H9 (cell line): ENCODE measurements around the gene TMCC3. TPM values are rescaled to one million over a fixed set of nuclear protein-coding genes. Genes with fewer than 3 reads are reported as not detected.

Source experiments
- DNase-seq: peaks from one replicate; pipeline ENCODE4 v3.0.0-alpha.2; 2017
- H2AFZ ChIP-seq: one replicate; pipeline ENCODE4 v1.6.1; 2013; ENCODE audit warnings: mild to moderate bottlenecking, low read length, control low read depth, moderate library complexity
- H2AK5ac ChIP-seq: 2 replicates; pipeline ENCODE4 v1.6.1; 2013; ENCODE audit warnings: low read length, control low read depth, mixed read lengths; ENCODE audit not compliant: insufficient read length
- H2BK120ac ChIP-seq: one replicate; pipeline ENCODE4 v1.6.1; 2013; ENCODE audit warnings: low read depth, mild to moderate bottlenecking, low read length, control low read depth, inconsistent platforms; ENCODE audit not compliant: poor library complexity, severe bottlenecking
- H2BK12ac ChIP-seq: 2 replicates; pipeline ENCODE4 v1.6.1; 2013; ENCODE audit warnings: low read length, control low read depth, mixed read lengths, low read depth; ENCODE audit not compliant: insufficient read length
- H2BK15ac ChIP-seq: 2 replicates; pipeline ENCODE4 v1.6.1; 2013; ENCODE audit warnings: low read depth, low read length, control low read depth
- H2BK20ac ChIP-seq: one replicate; pipeline ENCODE4 v1.6.1; 2013; ENCODE audit warnings: low read depth, mild to moderate bottlenecking, low read length, control low read depth, inconsistent platforms; ENCODE audit not compliant: poor library complexity, severe bottlenecking
- H2BK5ac ChIP-seq: 2 replicates; pipeline ENCODE4 v1.6.1; 2013; ENCODE audit warnings: low read length, control low read depth, mixed read lengths; ENCODE audit not compliant: insufficient read length
- H3K14ac ChIP-seq: 2 replicates; pipeline ENCODE4 v1.6.1; 2013; ENCODE audit warnings: low read length, control low read depth; ENCODE audit not compliant: insufficient read depth
- H3K18ac ChIP-seq: 2 replicates; pipeline ENCODE4 v1.6.1; 2013; ENCODE audit warnings: low read depth, mild to moderate bottlenecking, mixed read lengths, low read length, control low read depth; ENCODE audit not compliant: insufficient read length
- H3K23ac ChIP-seq: 2 replicates; pipeline ENCODE4 v1.6.1; 2013; ENCODE audit warnings: low read length, control low read depth, mixed read lengths, low read depth; ENCODE audit not compliant: insufficient read length
- H3K23me2 ChIP-seq: 2 replicates; pipeline ENCODE4 v1.6.1; 2013; ENCODE audit warnings: low read depth, mild to moderate bottlenecking, mixed read lengths, low read length, control low read depth; ENCODE audit not compliant: insufficient read length, poor library complexity, severe bottlenecking
- H3K27ac ChIP-seq: 2 replicates; pipeline ENCODE4 v1.5.1; 2013; ENCODE audit warnings: low read length, control low read depth, mixed read lengths, low read depth; ENCODE audit not compliant: insufficient read length
- H3K27me3 ChIP-seq: 2 replicates; pipeline ENCODE4 v1.6.1; 2013; ENCODE audit warnings: low read length, control low read depth, inconsistent platforms; ENCODE audit not compliant: insufficient read depth
- H3K4ac ChIP-seq: 2 replicates; pipeline ENCODE4 v1.6.1; 2013; ENCODE audit warnings: low read depth, mild to moderate bottlenecking, control low read depth, inconsistent platforms, low read length, moderate library complexity
- H3K4me1 ChIP-seq: 2 replicates; pipeline ENCODE4 v1.6.1; 2013; ENCODE audit warnings: low read length, control low read depth, inconsistent platforms; ENCODE audit not compliant: insufficient read depth
- H3K4me2 ChIP-seq: 2 replicates; pipeline ENCODE4 v1.6.1; 2013; ENCODE audit warnings: low read length, control low read depth, mixed read lengths; ENCODE audit not compliant: insufficient read length, insufficient read depth
- H3K56ac ChIP-seq: 2 replicates; pipeline ENCODE4 v1.6.1; 2013; ENCODE audit warnings: low read depth, mild to moderate bottlenecking, mixed read lengths, low read length, control low read depth; ENCODE audit not compliant: insufficient read length
- H3K79me1 ChIP-seq: 2 replicates; pipeline ENCODE4 v1.6.1; 2013; ENCODE audit warnings: low read depth, mild to moderate bottlenecking, moderate library complexity, low read length, control low read depth, inconsistent platforms; ENCODE audit not compliant: insufficient read depth, poor library complexity, severe bottlenecking
- H3K79me2 ChIP-seq: 2 replicates; pipeline ENCODE4 v1.6.1; 2013; ENCODE audit warnings: low read length, control low read depth, inconsistent platforms; ENCODE audit not compliant: insufficient read depth
- H3K9ac ChIP-seq: 2 replicates; pipeline ENCODE4 v1.6.1; 2013; ENCODE audit warnings: low read length, control low read depth, mixed read lengths; ENCODE audit not compliant: insufficient read length; ENCODE audit errors: extremely low read depth
- H3K9me3 ChIP-seq: one replicate; pipeline ENCODE4 v1.6.1; 2013; ENCODE audit warnings: low read depth, low read length, inconsistent platforms; ENCODE audit not compliant: control insufficient read depth
- H3T11ph ChIP-seq: one replicate; pipeline ENCODE4 v1.6.1; 2013; ENCODE audit warnings: mild to moderate bottlenecking, low read length, control low read depth, inconsistent platforms
- H4K20me1 ChIP-seq: one replicate; pipeline ENCODE4 v1.6.1; 2013; ENCODE audit not compliant: control insufficient read depth, insufficient read length, insufficient read depth
- H4K5ac ChIP-seq: 2 replicates; pipeline ENCODE4 v1.6.1; 2013; ENCODE audit warnings: low read depth, mild to moderate bottlenecking, mixed read lengths, low read length, control low read depth; ENCODE audit not compliant: insufficient read length
- H4K8ac ChIP-seq: replicated peaks from 2 replicates; pipeline ENCODE4 v1.6.1; 2013; ENCODE audit warnings: low read length, control low read depth, mixed read lengths, low read depth; ENCODE audit not compliant: insufficient read length
- H4K91ac ChIP-seq: 2 replicates; pipeline ENCODE4 v1.6.1; 2013; ENCODE audit warnings: low read depth, mild to moderate bottlenecking, moderate library complexity, mixed read lengths, low read length, control low read depth; ENCODE audit not compliant: insufficient read length
- H3K27ac Mint-ChIP-seq, 3 experiments: 2 replicates in 2 of 3; 3 replicates in 1 of 3; pipeline ENCODE4 v1.8.0; 2020 to 2021; ENCODE audit warnings: mixed read lengths in 3 of 3, mild to moderate bottlenecking in 1 of 3, moderate library complexity in 1 of 3
- H3K27me3 Mint-ChIP-seq: 2 replicates; pipeline ENCODE4 v1.8.0; 2021; ENCODE audit warnings: low read depth, mild to moderate bottlenecking, moderate library complexity, mixed read lengths
- H3K36me3 Mint-ChIP-seq, 3 experiments: 2 replicates in 2 of 3; 3 replicates in 1 of 3; pipeline ENCODE4 v1.8.0; 2020 to 2021; ENCODE audit warnings: low read depth in 3 of 3, mixed read lengths in 3 of 3; ENCODE audit not compliant: insufficient read depth in 1 of 3
- H3K4me1 Mint-ChIP-seq, 2 experiments: 2 replicates each; pipeline ENCODE4 v1.8.0; 2020; ENCODE audit warnings: mixed read lengths in 2 of 2
- H3K4me3 Mint-ChIP-seq, 2 experiments: 2 replicates in 1 of 2; 3 replicates in 1 of 2; pipeline ENCODE4 v1.8.0; 2020 to 2021; ENCODE audit warnings: mild to moderate bottlenecking in 2 of 2, mixed read lengths in 2 of 2, moderate library complexity in 1 of 2
- H3K9me3 Mint-ChIP-seq, 2 experiments: 2 replicates in 1 of 2; 3 replicates in 1 of 2; pipeline ENCODE4 v1.8.0; 2020; ENCODE audit warnings: mild to moderate bottlenecking in 2 of 2, mixed read lengths in 2 of 2, moderate library complexity in 1 of 2
- CTCF ChIP-seq: fragments of 200-600 bp; sonication (generic); conservative IDR thresholded peaks from 3 replicates; pipeline ENCODE4 v1.8.0; 2021; ENCODE audit warnings: antibody characterized with exemption, mild to moderate bottlenecking
- WGBS: extraction: QIAGEN DNeasy Blood & Tissue Kit; methylation state at CpG from one replicate; pipeline ENCODE4 v1.1.7; 2013; ENCODE audit warnings: missing lambda C conversion rate, low lambda C conversion rate, mixed read lengths; ENCODE audit not compliant: insufficient read length; ENCODE audit errors: extremely low coverage; 5-methylcytosine and 5-hydroxymethylcytosine counted together
- total RNA-seq: library from RNA; stranded (reverse); gene quantifications from 2 replicates; pipeline ENCODE4 v1.2.1, GENCODE V29; 2021

Gene TMCC3
- total RNA-seq, 1 experiment from 2014 or later, result 0.87 TPM

GRCh38 chr12:94699801-94700200 lies 49.4 kb upstream of the TMCC3 start:
- no peak overlapping the region for H2AK5ac ChIP-seq
- Mint-ChIP-seq H3K9me3 (no peaks in the 10 kb centered on the region; a peak in 1 of 5 replicates), H3K36me3 (no peaks in the 10 kb centered on the region), H3K4me1 (no peaks in the 10 kb centered on the region; a peak in 1 of 4 replicates), H3K4me3 (no peak overlapping the region), H3K27ac (no peak overlapping the region), H3K27me3 (peaks cover 1% of the 10 kb centered on the region; the same call in 1 of the 2 replicates)
- H2BK15ac ChIP-seq, result no peak overlapping the region
- TF ChIP-seq CTCF, result no peak
- H4K5ac ChIP-seq, result no peak overlapping the region
- H2BK20ac ChIP-seq, result no peak overlapping the region
- H3T11ph ChIP-seq, result no peak overlapping the region
- H3K9me3 ChIP-seq, result no peaks in the 10 kb centered on the region
- no peak overlapping the region for H3K18ac ChIP-seq
- H3K79me1 ChIP-seq, result no peaks in the 10 kb centered on the region
- no peak overlapping the region for H3K27ac ChIP-seq
- no peak overlapping the region for H3K23ac ChIP-seq
- H4K91ac ChIP-seq, result no peak overlapping the region
- H2BK120ac ChIP-seq, result no peak overlapping the region
- no peak overlapping the region for H3K14ac ChIP-seq
- H3K23me2 ChIP-seq, result no peaks in the 10 kb centered on the region
- no peak overlapping the region for H2AFZ ChIP-seq
- H4K8ac ChIP-seq, result no peak overlapping the region
- no peak overlapping the region for H2BK12ac ChIP-seq
- no peak overlapping the region for H3K9ac ChIP-seq
- WGBS, result no CpG with 5 or more reads among the region's 1 CpG
- DNase-seq, result no peak
- H3K27me3 ChIP-seq, result no peaks in the 10 kb centered on the region
- H3K4me2 ChIP-seq, result no peak overlapping the region
- H4K20me1 ChIP-seq, result no peaks in the 10 kb centered on the region
- H3K79me2 ChIP-seq, result no peaks in the 10 kb centered on the region
- no peak overlapping the region for H3K56ac ChIP-seq
- H3K4me1 ChIP-seq, result no peaks in the 10 kb centered on the region
- H2BK5ac ChIP-seq, result no peak overlapping the region
- no peak overlapping the region for H3K4ac ChIP-seq
